ENCODE data around the gene SP3. TPM values are rescaled to one million over a fixed set of nuclear protein-coding genes. Genes with fewer than 3 reads are reported as not detected.

SP3 gene
- 48.4 and 52.3 TPM in 2 replicates for total RNA-seq

DNA sequence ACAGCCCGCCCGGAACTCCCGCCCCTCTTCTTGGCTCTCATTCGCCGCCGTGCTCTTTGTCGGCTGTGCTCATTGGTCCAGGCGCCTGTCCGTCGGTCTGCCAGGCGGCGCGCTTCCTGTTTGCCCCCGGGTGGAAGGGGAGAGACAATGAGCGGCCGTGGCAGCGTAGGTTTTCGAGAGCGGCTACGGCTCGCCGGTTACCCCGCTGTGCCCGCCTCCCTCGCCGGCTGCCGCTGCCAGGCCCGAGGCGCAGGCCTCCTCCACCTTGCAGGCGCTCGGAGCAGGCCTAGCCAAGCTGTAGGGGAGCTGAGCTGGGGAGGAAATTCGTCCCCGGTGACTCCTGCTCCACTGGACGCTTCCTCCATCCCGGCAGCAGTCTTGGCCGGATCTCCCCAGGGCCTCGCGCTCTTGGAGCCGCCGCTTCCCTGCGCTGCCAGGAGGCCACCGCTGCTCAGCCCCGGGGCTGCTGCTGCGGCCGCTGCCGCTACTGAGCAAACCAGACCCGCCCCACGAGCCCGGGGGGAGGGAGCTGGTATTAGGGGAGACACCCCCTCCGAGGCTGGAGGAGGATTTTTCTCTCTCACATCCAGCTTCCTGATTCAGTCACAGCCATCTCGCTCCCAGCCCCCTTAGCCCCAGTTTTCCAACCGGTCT, at the start of gene SP3:
SP3 (minus strand) TSS at position 2 of the 654 bp plus-strand sequence. CDS start 202 bp downstream, outside the sequence.

